Neural cell (in vitro differentiated cells): ENCODE measurements around the gene UBE3D. TPM values are rescaled to one million over a fixed set of nuclear protein-coding genes. Genes with fewer than 3 reads are reported as not detected.
A peak's percentile ranks its signal among the peaks of the same experiment; 100 is the strongest.

Experiments used
- H2AFZ ChIP-seq: fragments of 200-600, 300-800 bp; sonication (generic), shearing (Covaris generic); 2 replicates; pipeline ENCODE4 v1.6.0; 2014; ENCODE audit warnings: low read depth, mild to moderate bottlenecking, antibody characterized with exemption, low read length, moderate library complexity
- H3F3A ChIP-seq: fragments of 200-600 bp; shearing (Covaris generic); 2 replicates; pipeline ENCODE4 v1.6.1; 2016; ENCODE audit warnings: mild to moderate bottlenecking, moderate library complexity, mixed read lengths, antibody characterized with exemption, low read length; ENCODE audit not compliant: insufficient read depth, poor library complexity, severe bottlenecking
- H3K27ac ChIP-seq: fragments of 200-600, 300-800 bp; sonication (generic), shearing (Covaris generic); 2 replicates; pipeline ENCODE4 v1.5.1; 2014; ENCODE audit warnings: mild to moderate bottlenecking, low read length, moderate library complexity
- H3K27me3 ChIP-seq: fragments of 300-800, 200-600 bp; sonication (generic), shearing (Covaris generic); 2 replicates; pipeline ENCODE4 v1.6.0; 2014; ENCODE audit warnings: mild to moderate bottlenecking, low read depth, low read length, moderate library complexity; ENCODE audit not compliant: insufficient read depth
- H3K36me3 ChIP-seq: fragments of 300-800, 200-600 bp; sonication (generic), shearing (Covaris generic); 2 replicates; pipeline ENCODE4 v1.5.1; 2014; ENCODE audit warnings: mild to moderate bottlenecking, antibody characterized with exemption, low read length, moderate library complexity; ENCODE audit not compliant: insufficient read depth
- H3K4me2 ChIP-seq: fragments of 300-800, 200-600 bp; sonication (generic), shearing (Covaris generic); 2 replicates; pipeline ENCODE4 v1.6.0; 2014; ENCODE audit warnings: mild to moderate bottlenecking, low read length
- H3K4me3 ChIP-seq: fragments of 300-800, 200-600 bp; sonication (generic), shearing (Covaris generic); 2 replicates; pipeline ENCODE4 v1.5.1; 2014; ENCODE audit warnings: mild to moderate bottlenecking, low read length, moderate library complexity
- H3K79me2 ChIP-seq: fragments of 200-600 bp; shearing (Covaris generic); replicated peaks from 2 replicates; pipeline ENCODE4 v1.6.0; 2014; ENCODE audit warnings: mild to moderate bottlenecking, low read length, moderate library complexity; ENCODE audit not compliant: insufficient read depth
- H3K9ac ChIP-seq: fragments of 300-800, 200-600 bp; sonication (generic), shearing (Covaris generic); 2 replicates; pipeline ENCODE4 v1.6.1; 2016; ENCODE audit warnings: mild to moderate bottlenecking, low read length, mixed read lengths
- H3K9me2 ChIP-seq: fragments of 200-600 bp; shearing (Covaris generic); 2 replicates; pipeline ENCODE4 v1.6.1; 2016; ENCODE audit warnings: mild to moderate bottlenecking, low read length, mixed read lengths; ENCODE audit not compliant: insufficient read depth
- H3K9me3 ChIP-seq: fragments of 200-600, 300-800 bp; sonication (generic), shearing (Covaris generic); 2 replicates; pipeline ENCODE4 v1.6.1; 2016; ENCODE audit warnings: mild to moderate bottlenecking, mixed run types, low read length, moderate library complexity, mixed read lengths
- H4K20me1 ChIP-seq: fragments of 200-600 bp; shearing (Covaris generic); 2 replicates; pipeline ENCODE4 v1.6.1; 2016; ENCODE audit warnings: mild to moderate bottlenecking, mixed run types; ENCODE audit not compliant: insufficient read depth
- CTCF ChIP-seq: fragments of 450-650 bp; IDR thresholded peaks from 2 replicates; pipeline ENCODE4 v1.5.1; 2014; ENCODE audit warnings: antibody characterized with exemption, mild to moderate bottlenecking, moderate library complexity; ENCODE audit not compliant: poor library complexity, severe bottlenecking
- EP300 ChIP-seq: fragments of 450-650 bp; conservative IDR thresholded peaks from 2 replicates; pipeline ENCODE4 v1.6.1; 2014; ENCODE audit warnings: antibody characterized with exemption, mild to moderate bottlenecking, moderate library complexity; ENCODE audit not compliant: poor library complexity, severe bottlenecking
- EZH2 ChIP-seq: fragments of 200-600, 300-800 bp; shearing (Covaris generic), sonication (generic); IDR thresholded peaks from 2 replicates; pipeline ENCODE4 v1.6.1; 2014; ENCODE audit warnings: antibody characterized with exemption, low read length, borderline replicate concordance, mild to moderate bottlenecking; ENCODE audit not compliant: insufficient read depth, poor library complexity, severe bottlenecking
- MXI1 ChIP-seq: fragments of 450-650 bp; conservative IDR thresholded peaks from 2 replicates; pipeline ENCODE4 v1.6.1; 2014; ENCODE audit warnings: antibody characterized with exemption, mild to moderate bottlenecking; ENCODE audit not compliant: poor library complexity, severe bottlenecking
- POLR2AphosphoS5 ChIP-seq: IDR thresholded peaks from 2 replicates; pipeline ENCODE4 v1.6.1; 2012
- RAD21 ChIP-seq: fragments of 450-650 bp; conservative IDR thresholded peaks from 2 replicates; pipeline ENCODE4 v1.6.1; 2014; ENCODE audit warnings: antibody characterized with exemption, mild to moderate bottlenecking, moderate library complexity
- REST ChIP-seq: IDR thresholded peaks from 2 replicates; pipeline ENCODE4 v1.6.1; 2012; ENCODE audit warnings: borderline replicate concordance
- SMC3 ChIP-seq: fragments of 450-650 bp; conservative IDR thresholded peaks from 2 replicates; pipeline ENCODE4 v1.6.1; 2014; ENCODE audit warnings: antibody characterized with exemption, mild to moderate bottlenecking, moderate library complexity; ENCODE audit not compliant: poor library complexity
- TAF1 ChIP-seq: IDR thresholded peaks from 2 replicates; pipeline ENCODE4 v1.6.1; 2012; ENCODE audit warnings: low read depth
- polyA plus RNA-seq: library from polyadenylated mRNA; depleted of rRNA; stranded (reverse); fragments of >200 nt; gene quantifications from 2 replicates; pipeline ENCODE4 v1.2.3, GENCODE V29; 2014

Gene UBE3D
- polyA plus RNA-seq, 1 donor from 2014 or later = 11.6 TPM

- no peaks in the 10 kb centered on the region for H3K27me3 ChIP-seq
- H3K4me3 ChIP-seq = peak overlapping the region; percentile 4
- peaks cover 58% of the 10 kb centered on the region for H3K79me2 ChIP-seq
- no peak overlapping the region for H3K9ac ChIP-seq
- no peaks in the 10 kb centered on the region for H3K36me3 ChIP-seq
- no peak for TF ChIP-seq RAD21
- no peak for TF ChIP-seq EP300
- TF ChIP-seq REST = no peak
- TF ChIP-seq TAF1 = no peak
- no peak for TF ChIP-seq SMC3
- no peak for TF ChIP-seq CTCF
- TF ChIP-seq MXI1 = no peak
- no peak for TF ChIP-seq POLR2AphosphoS5
- TF ChIP-seq EZH2 = no peak
- H3F3A ChIP-seq = peaks cover 3% of the 10 kb centered on the region
- no peaks in the 10 kb centered on the region for H4K20me1 ChIP-seq
- no peak overlapping the region for H3K27ac ChIP-seq
- H3K9me3 ChIP-seq = no peaks in the 10 kb centered on the region
- no peak overlapping the region for H3K4me2 ChIP-seq
- H2AFZ ChIP-seq = no peak overlapping the region
- H3K9me2 ChIP-seq = no peaks in the 10 kb centered on the region
These were observed 5.4 kb upstream of the UBE3D start for GRCh38 chr6:83071023-83071422.

GRCh38 chr6:83069633-83070032 lies 4.0 kb upstream of the UBE3D start:
- H3F3A ChIP-seq = peaks cover 3% of the 10 kb centered on the region
- H3K4me2 ChIP-seq = peak overlapping the region; percentile 95
- no peaks in the 10 kb centered on the region for H3K9me2 ChIP-seq
- no peak overlapping the region for H2AFZ ChIP-seq
- no peaks in the 10 kb centered on the region for H3K27me3 ChIP-seq
- H3K79me2 ChIP-seq = peaks cover 53% of the 10 kb centered on the region
- H3K9ac ChIP-seq = no peak overlapping the region
- peak overlapping the region; percentile 46 for H3K4me3 ChIP-seq
- no peak overlapping the region for H3K27ac ChIP-seq
- H3K36me3 ChIP-seq = no peaks in the 10 kb centered on the region
- no peak for TF ChIP-seq POLR2AphosphoS5
- no peak for TF ChIP-seq REST
- TF ChIP-seq MXI1 = no peak
- TF ChIP-seq CTCF = no peak
- TF ChIP-seq EZH2 = no peak
- H3K9me3 ChIP-seq = no peaks in the 10 kb centered on the region
- no peaks in the 10 kb centered on the region for H4K20me1 ChIP-seq
